Measurements from ENCODE around the gene SCRT2.
A peak's percentile ranks its signal among the peaks of the same experiment; 100 is the strongest.
"Not testable (repeated sequence)": the region's sequence is repeated elsewhere in the genome, so short reads cannot be mapped to it uniquely, and the experiment has no call there.

Gene SCRT2

GRCh38 chr20:675453-676314 is at the start of gene SCRT2:
Gene SCRT2 (minus strand): TSS chr20:675802. CDS start chr20:675601, 201 bp downstream.
- peak; percentile 86 for DNase-seq (ENCODE audit: low spot score)

GRCh38 chr20:724797-725196 is 49.2 kb upstream of the SCRT2 start:
- DNase-seq (ENCODE audit: low spot score) = not testable (repeated sequence)

- DNase-seq (ENCODE audit: low spot score) = no peak
Measured at GRCh38 chr20:723756-724155, 48.2 kb upstream of the SCRT2 start.

- DNase-seq (ENCODE audit: low spot score) = no peak
Measured at GRCh38 chr20:722822-723644, 47.4 kb upstream of the SCRT2 start.

GRCh38 chr20:721876-722275 is 46.3 kb upstream of the SCRT2 start:
- DNase-seq (ENCODE audit: low spot score) = no peak

- DNase-seq (ENCODE audit: low spot score) = peak; percentile 87
Measured at GRCh38 chr20:719816-720215, 44.2 kb upstream of the SCRT2 start.

- DNase-seq (ENCODE audit: low spot score) = no peak
Measured at GRCh38 chr20:719068-719467, 43.5 kb upstream of the SCRT2 start.

GRCh38 chr20:717832-718231 is 42.2 kb upstream of the SCRT2 start:
- DNase-seq (ENCODE audit: low spot score) = no peak

GRCh38 chr20:717271-717670 is 41.7 kb upstream of the SCRT2 start:
- no peak for DNase-seq (ENCODE audit: low spot score)

GRCh38 chr20:714453-714852 is 38.9 kb upstream of the SCRT2 start:
- no peak for DNase-seq (ENCODE audit: low spot score)

GRCh38 chr20:711576-711975 is 36.0 kb upstream of the SCRT2 start:
- DNase-seq (ENCODE audit: low spot score) = no peak

GRCh38 chr20:710780-711450 is 35.3 kb upstream of the SCRT2 start:
- DNase-seq (ENCODE audit: low spot score) = no peak

GRCh38 chr20:709991-710779 is 34.6 kb upstream of the SCRT2 start:
- peak; percentile 93 for DNase-seq (ENCODE audit: low spot score)

- no peak for DNase-seq (ENCODE audit: low spot score)
Measured at GRCh38 chr20:709423-709822, 33.8 kb upstream of the SCRT2 start.

GRCh38 chr20:708956-709355 is 33.4 kb upstream of the SCRT2 start:
- DNase-seq (ENCODE audit: low spot score) = no peak

GRCh38 chr20:707451-708110 is 32.0 kb upstream of the SCRT2 start:
- no peak for DNase-seq (ENCODE audit: low spot score)

- DNase-seq (ENCODE audit: low spot score) = no peak
Measured at GRCh38 chr20:706366-706885, 30.8 kb upstream of the SCRT2 start.

GRCh38 chr20:704726-705125 is 29.1 kb upstream of the SCRT2 start:
- DNase-seq (ENCODE audit: low spot score) = no peak

GRCh38 chr20:703426-703825 is 27.8 kb upstream of the SCRT2 start:
- DNase-seq (ENCODE audit: low spot score) = no peak

GRCh38 chr20:703006-703405 is 27.4 kb upstream of the SCRT2 start:
- no peak for DNase-seq (ENCODE audit: low spot score)
